Adrenal gland (tissue), 12 donors: ENCODE results near the gene ANP32A. TPM values are rescaled to one million over a fixed set of nuclear protein-coding genes. Genes with fewer than 3 reads are reported as not detected.

ENCODE experiments used
- DNase-seq, 7 donors: peaks; one replicate each; pipeline ENCODE4 v3.0.0-alpha.2; 2019 to 2020
- H3K27ac ChIP-seq, 5 donors: fragments of 200-600 bp; sonication (generic) in 4 of 5; 1 replicate in 3 of 5; 2 replicates in 2 of 5; pipeline versions ENCODE4 v1.5.1 to v1.8.0; 2016 to 2020; ENCODE audit warnings: mild to moderate bottlenecking in 1 of 5
- H3K27me3 ChIP-seq: fragments of 200-600 bp; 2 replicates; pipeline ENCODE4 v1.8.0; 2021
- H3K36me3 ChIP-seq, 2 donors: fragments of 200-600 bp; replicated peaks in 1 of 2; 1 replicate in 1 of 2; 2 replicates in 1 of 2; pipeline versions ENCODE4 v1.5.1 to v1.8.0; 2018 to 2022
- H3K4me1 ChIP-seq, 2 donors: fragments of 200-600 bp; replicated peaks in 1 of 2; 1 replicate in 1 of 2; 2 replicates in 1 of 2; pipeline versions ENCODE4 v1.5.1 to v1.8.0; 2018 to 2021
- H3K4me3 ChIP-seq, 4 donors: fragments of 200-600 bp; sonication (generic) in 3 of 4; one replicate each; pipeline ENCODE4 v1.5.1; 2016 to 2018
- H3K9me3 ChIP-seq, 3 donors: fragments of 200-600 bp; sonication (generic) in 1 of 3; replicated peaks in 1 of 3; 1 replicate in 2 of 3; 2 replicates in 1 of 3; pipeline versions ENCODE4 v1.5.1 to v1.8.0; 2016 to 2021
- CTCF ChIP-seq, 6 experiments: fragments of 450-650 bp in 4 of 6; fragments of 200-600 bp in 2 of 6; sonication (generic) in 1 of 6; IDR thresholded peaks; 1 replicate in 5 of 6; 2 replicates in 1 of 6; pipeline versions ENCODE4 v1.5.1 to v1.8.0; 2016 to 2021; ENCODE audit warnings: antibody characterized with exemption in 6 of 6, mild to moderate bottlenecking in 2 of 6, moderate library complexity in 1 of 6
- POLR2A ChIP-seq, 2 donors: fragments of 450-650 bp; IDR thresholded peaks; one replicate each; pipeline ENCODE4 v1.6.1; 2017; ENCODE audit warnings: antibody characterized with exemption in 2 of 2, mild to moderate bottlenecking in 2 of 2, moderate library complexity in 1 of 2
- WGBS, 4 donors: extraction: QIAGEN DNeasy Blood & Tissue Kit in 2 of 4; methylation state at CpG; one replicate each; pipeline versions ENCODE4 v1.1.5 to v1.1.7; 2013 to 2017; 5-methylcytosine and 5-hydroxymethylcytosine counted together
- intact Hi-C, 2 donors: fragments of 100-400 bp; cut with DNase I; formaldehyde crosslinking; loops; one replicate each; pipeline versions ENCODE4 v1.14.1 to v1.15.0; 2022 to 2023
- polyA plus RNA-seq, 3 donors: library from polyadenylated mRNA; stranded (reverse); fragments of 200-250 nt in 2 of 3; fragments of 350-450 nt in 1 of 3; fragmentation: Illumina TruSeq in 1 of 3; extraction: RNeasy Lipid Tissue Mini Kit (QIAGEN cat#74804) in 1 of 3; gene quantifications; one replicate each; pipeline ENCODE4 v1.2.3, GENCODE V29; 2013 to 2014
- total RNA-seq, 9 donors: library from RNA; depleted of rRNA in 4 of 9; stranded (reverse); fragments of >200 nt in 4 of 9; fragments of 120-200 nt in 1 of 9; fragmentation: NEBNext Ultra II Directional in 1 of 9; extraction: Animal tissue kit (Norgen Biotek cat#: 25700) in 1 of 9; gene quantifications; one replicate each; pipeline versions ENCODE4 v1.1.0 to v1.2.4, GENCODE V29; 2013 to 2023
- donor health status: healthy with polysubstance abuse.
- donor health status: Bipolar disorder and iron deficiency.
- donor health status: DM: yes; HTN: yes; CAD: no.
- donor health status: DM: no; HTN: no; CAD: no.
- donor health status: DM: no; HTN: no; CAD: no.
- donor health status: DM: yes; HTN: yes; CAD: no.

The ANP32A gene
- total and polyA plus RNA-seq, 12 donors: 44.5 to 170 (median 79.5) TPM

GRCh38 chr15:68823561-68823960 is 2.9 kb upstream of the ANP32A start:
- intact Hi-C loops: no loop called here
- Histone ChIP-seq H3K9me3 (no peaks in the 10 kb centered on the region), H3K27me3 (no peaks in the 10 kb centered on the region), H3K36me3 (no peaks in the 10 kb centered on the region), H3K4me1 (peaks cover 0 to 14% of the 10 kb centered on the region in 2 donors), H3K4me3 (no peak overlapping the region), H3K27ac (no peak overlapping the region)
- 96 to 99% (median 96%) methylated on average over 3 of the region's 3 CpGs for WGBS, 4 donors
- no peak for DNase-seq
- TF ChIP-seq POLR2A (IDR thresholded peaks at IDR 0.05) (no peak), CTCF (IDR thresholded peaks at IDR 0.05) (no peak)

GRCh38 chr15:68822818-68823217 is 2.1 kb upstream of the ANP32A start:
- WGBS, 4 donors: 67 to 78% (median 71%) methylated on average over 3 of the region's 3 CpGs
- Histone ChIP-seq H3K36me3 (no peaks in the 10 kb centered on the region), H3K9me3 (no peaks in the 10 kb centered on the region), H3K4me1 (peaks cover 0 to 14% of the 10 kb centered on the region in 2 donors), H3K27me3 (no peaks in the 10 kb centered on the region), H3K27ac (no peak overlapping the region), H3K4me3 (no peak overlapping the region)
- TF ChIP-seq POLR2A (IDR thresholded peaks at IDR 0.05) (no peak), CTCF (IDR thresholded peaks at IDR 0.05) (no peak)
- no peak for DNase-seq
- intact Hi-C loops: no loop called here

GRCh38 chr15:68821841-68822381 is 1.2 kb upstream of the ANP32A start:
- TF ChIP-seq POLR2A (IDR thresholded peaks at IDR 0.05): peak in 1 of 2 donors; percentile 17
- TF ChIP-seq CTCF (IDR thresholded peaks at IDR 0.05): no peak
- Histone ChIP-seq H3K4me3 (peak overlapping the region in 3 of 4 donors; percentile 81 to 97 (median 93)), H3K36me3 (no peaks in the 10 kb centered on the region), H3K4me1 (peaks cover under 1 to 16% of the 10 kb centered on the region in 2 donors), H3K9me3 (no peaks in the 10 kb centered on the region), H3K27me3 (no peaks in the 10 kb centered on the region), H3K27ac (peak overlapping the region in 2 of 5 donors; percentile 27 to 99)
- peak in 1 of 7 donors; percentile 32 for DNase-seq
- 2 to 6% (median 4%) methylated on average over 15 to 16 of the region's 16 CpGs for WGBS, 4 donors
- intact Hi-C loops: no loop called here

- intact Hi-C loops: no loop called here
- Histone ChIP-seq H3K9me3 (no peaks in the 10 kb centered on the region), H3K4me1 (peaks cover 7 to 22% of the 10 kb centered on the region in 2 donors), H3K36me3 (no peaks in the 10 kb centered on the region), H3K4me3 (peak overlapping the region; percentile 33 to 97 (median 87)), H3K27me3 (no peaks in the 10 kb centered on the region), H3K27ac (peak overlapping the region in 3 of 5 donors; percentile 57 to 99 (median 97))
- no peak for TF ChIP-seq CTCF (IDR thresholded peaks at IDR 0.05)
- no peak for TF ChIP-seq POLR2A (IDR thresholded peaks at IDR 0.05)
- no peak for DNase-seq
- WGBS, 4 donors: 0 to 1% (median 0%) methylated on average over 8 to 60 of the region's 60 CpGs
These were observed 620 bp upstream of the ANP32A start for GRCh38 chr15:68821190-68821840.
